ENCODE measurements around the gene PRKRIP1.
"Not testable (repeated sequence)": the region's sequence is repeated elsewhere in the genome, so short reads cannot be mapped to it uniquely, and the experiment has no call there.

PRKRIP1 gene, protein sequence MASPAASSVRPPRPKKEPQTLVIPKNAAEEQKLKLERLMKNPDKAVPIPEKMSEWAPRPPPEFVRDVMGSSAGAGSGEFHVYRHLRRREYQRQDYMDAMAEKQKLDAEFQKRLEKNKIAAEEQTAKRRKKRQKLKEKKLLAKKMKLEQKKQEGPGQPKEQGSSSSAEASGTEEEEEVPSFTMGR

DNA sequence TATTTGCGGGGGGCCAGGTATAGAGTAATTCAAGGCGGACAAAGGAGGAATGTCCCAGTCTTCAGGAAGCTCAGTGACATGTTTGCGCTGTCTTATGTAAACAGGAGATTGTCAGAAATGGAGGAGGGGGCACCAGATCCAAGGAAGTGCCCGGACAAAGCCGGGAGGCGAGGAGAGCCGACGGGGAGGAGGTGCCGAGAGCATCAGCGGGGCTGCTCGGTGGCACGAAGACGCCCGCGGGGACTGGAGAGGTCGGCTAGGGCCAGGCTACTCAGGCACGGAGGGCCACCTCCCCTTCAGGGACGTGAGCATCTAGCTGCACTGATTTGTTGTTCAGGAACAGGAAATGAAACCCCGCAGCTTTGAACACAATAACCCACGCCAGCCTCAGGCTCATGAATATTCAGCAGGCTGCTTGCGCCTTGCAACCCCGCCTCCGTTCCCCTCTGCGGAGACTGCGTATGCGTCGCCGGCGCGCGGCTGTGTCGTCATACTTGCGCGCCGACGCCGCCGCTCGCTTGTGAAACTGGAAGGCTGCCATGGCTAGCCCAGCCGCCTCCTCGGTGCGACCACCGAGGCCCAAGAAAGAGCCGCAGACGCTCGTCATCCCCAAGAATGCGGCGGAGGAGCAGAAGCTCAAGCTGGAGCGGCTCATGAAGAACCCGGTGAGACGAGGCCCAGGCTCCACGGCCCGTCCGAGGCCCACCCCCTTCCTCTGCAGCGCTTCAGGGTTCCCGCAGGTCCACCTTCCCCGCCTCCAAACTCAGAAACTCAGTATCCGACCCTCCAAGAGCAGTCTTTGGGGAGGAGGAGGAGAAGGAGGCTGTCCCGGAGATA is at the start of gene PRKRIP1:
Gene PRKRIP1, plus strand, starts transcription at position 491 of the 837 bp plus-strand sequence. Its CDS starts 49 bp downstream, at position 540.
- DNase-seq (ENCODE audit: low read depth) = peak; percentile 94

DNA sequence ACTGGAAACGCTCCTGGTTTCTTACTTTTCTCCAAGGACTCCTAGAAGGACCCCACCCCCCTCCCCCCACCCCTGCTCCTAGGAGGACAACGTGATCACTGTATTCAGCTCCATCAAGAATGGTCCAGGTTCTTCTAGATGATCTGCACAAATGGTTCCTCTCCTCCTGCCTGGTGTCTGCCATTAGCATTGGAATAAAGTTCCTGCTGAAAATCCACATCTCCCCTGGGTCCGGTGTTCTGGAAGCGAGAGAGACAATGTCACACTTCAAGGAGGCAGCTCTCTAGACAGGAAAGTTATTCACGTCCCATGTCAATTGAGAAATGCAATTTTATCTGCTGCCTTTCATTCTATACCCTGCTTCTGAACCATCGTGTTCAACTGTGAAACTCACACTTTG is 49.2 kb upstream of the PRKRIP1 start:
- DNase-seq (ENCODE audit: low read depth) = not testable (repeated sequence)

DNA sequence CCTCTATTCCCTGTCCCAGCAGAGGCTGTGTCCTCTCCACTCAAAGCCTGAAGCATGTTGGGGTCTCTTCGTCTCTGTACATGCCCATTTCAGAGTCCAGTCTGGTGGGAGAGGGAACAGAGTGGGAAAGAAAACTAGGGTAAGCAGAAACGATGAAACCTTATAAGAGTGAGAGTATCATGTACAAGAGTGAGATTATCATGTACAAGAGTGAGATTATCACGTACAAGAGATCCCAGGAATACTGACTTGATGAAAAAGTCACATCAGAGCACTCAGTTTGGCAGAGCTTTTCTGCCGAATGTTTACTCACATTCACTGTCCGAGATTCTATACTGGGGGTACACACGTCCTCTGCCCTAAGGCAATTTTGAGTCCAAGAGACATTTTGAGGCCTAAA is 39.8 kb upstream of the PRKRIP1 start, which contains the start of gene SPDYE6:
Gene SPDYE6, minus strand, starts transcription at position 101 of the 400 bp plus-strand sequence. CDS start 421 bp downstream, outside the sequence.
- not testable (repeated sequence) for DNase-seq (ENCODE audit: low read depth)

DNA sequence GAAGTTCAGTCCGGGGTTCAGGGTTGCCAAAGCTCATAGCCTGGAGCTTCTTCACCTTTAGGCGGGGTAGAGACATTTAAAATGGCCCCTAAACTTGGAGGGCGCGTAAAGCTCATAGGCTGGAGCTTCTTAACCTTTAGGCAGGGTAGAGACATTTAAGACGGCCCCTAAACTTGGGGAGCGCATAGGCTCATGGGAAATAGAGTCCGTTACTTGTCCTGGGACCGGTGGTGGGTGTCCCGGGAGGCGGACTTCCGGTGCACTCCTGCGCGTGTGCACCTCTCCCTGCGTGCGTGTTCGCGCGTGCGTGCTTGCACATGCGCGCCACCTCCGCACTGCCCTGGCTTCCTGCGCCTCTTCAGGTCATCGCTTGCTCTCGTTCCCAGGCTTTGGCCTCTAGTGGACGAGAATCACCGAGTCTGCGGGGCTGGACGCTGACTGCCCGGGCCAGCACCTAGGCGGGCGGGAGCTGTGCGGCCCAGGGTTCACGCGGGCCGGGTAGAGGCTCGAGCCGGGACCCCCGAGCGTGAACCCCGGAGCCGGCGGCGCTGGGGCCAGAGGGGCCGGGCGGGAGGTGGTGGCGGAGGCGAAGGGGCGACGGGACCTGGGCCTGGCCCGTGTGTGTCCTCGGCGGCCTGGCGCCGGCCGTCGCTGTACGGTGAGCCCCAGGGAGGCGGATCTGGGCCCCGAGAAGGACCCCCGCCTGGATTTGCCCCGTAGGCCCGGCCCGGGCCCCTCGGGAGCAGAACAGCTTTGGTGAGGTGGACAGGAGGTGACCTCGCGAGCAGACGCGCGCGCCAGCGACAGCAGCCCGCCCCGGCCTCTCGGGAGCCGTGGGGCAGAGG is 32.4 kb upstream of the PRKRIP1 start:
- DNase-seq (ENCODE audit: low read depth) = peak; percentile 99

DNA sequence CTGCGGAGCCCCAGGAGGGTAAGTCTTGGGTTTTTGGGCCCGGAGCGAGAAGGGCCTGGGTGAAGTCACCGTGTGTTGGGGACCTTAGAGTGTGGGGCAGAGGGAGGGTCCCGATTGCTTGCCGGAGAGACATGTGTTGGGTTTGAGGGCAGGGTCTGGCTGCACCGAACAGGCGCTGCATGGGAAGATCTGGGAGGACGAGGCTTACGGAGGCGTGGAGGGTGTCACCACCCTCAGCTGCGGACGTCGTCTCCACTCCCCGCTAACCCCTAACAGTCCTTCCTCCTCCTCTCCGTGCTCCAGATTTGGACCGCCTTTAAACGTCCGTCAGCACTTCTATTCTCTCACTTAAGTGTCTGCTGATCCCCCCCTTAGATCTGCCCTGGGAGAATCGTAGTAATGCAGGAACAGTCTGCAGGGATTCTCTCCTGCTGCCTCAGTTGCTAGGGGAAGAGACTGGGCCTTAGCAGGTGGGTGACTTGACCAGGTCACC is 31.7 kb upstream of the PRKRIP1 start:
- DNase-seq (ENCODE audit: low read depth) = not testable (repeated sequence)

DNA sequence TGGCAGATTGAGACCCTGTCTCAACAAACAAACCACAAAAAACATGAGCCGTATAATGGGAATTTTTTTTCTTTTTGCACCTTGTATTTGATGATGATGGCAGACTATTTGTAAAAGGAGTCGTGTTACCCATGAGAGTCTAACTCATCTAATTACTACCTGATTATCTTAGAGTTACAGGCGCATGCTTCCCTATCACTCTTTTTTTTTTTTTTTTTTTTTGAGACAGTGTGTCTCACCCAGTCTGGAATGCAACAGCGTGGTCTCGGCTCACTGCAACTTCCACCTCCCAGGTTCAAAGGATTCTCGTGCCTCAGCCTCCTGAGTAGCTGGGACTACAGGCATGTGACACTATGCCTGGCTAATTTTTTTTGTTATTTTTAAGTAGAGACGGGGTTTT is 30.8 kb upstream of the PRKRIP1 start:
- DNase-seq (ENCODE audit: low read depth) = not testable (repeated sequence)

DNA sequence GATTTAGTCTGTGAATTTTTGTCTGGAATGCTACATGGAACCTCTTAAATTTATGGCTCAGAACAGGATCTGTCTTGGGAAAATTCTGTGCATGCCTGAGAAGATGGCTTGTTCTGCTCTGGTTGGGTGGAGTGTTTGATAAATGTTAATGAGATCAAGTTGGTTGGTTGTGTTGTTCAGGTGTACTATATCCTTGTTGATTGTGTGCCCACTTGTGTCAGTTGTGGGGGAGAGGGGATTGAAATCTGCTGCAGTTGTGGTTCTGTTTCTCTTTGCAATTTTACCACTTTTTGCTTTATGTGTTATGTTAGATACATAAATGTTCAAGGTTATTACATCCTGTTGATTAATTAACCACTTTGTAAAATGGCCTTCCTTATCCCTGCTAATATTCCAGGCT is 26.1 kb upstream of the PRKRIP1 start:
- DNase-seq (ENCODE audit: low read depth) = not testable (repeated sequence)

DNA sequence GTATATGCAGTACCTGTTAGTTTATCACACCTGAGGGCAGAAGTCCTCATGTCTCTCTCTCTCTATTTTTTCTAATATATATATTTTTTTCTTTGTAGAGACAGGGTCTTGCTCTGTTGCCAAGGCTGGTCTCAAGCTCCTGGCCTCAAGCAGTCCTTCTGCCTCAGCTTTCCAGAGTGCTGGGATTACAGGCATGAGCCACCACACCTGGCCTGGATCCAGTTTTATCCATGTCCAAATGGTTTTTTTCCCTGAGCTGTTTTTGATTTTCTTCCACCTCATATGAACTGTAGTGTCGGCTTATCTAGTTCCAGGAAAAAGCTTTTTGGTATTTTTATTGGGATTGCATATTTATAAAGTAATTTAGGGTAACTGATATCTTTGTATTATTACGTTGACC is 23.4 kb upstream of the PRKRIP1 start:
- not testable (repeated sequence) for DNase-seq (ENCODE audit: low read depth)

DNA sequence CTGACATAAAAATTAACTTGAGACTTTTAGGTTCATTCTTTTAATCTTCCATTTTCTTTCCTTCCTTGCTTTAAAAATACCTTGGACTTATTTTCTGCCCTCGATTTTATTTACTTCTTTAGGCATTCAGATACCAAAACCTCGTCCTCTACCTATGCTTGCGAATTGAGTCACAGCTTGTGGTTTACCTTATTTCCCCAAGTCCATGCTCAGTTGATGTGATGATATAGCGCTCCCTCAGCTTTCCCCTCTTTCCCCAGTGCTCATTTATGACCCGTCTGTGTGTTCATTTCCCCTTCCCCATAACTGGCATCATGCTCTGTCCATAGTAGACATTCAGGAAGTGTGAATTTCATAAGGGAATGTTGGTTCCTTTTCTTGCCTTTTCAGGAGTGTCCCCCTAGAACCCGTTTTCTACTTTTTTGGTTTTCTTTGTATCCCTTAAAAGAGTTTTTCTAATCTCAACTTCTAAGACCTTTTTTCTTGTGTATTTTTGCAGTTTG is 19.1 kb upstream of the PRKRIP1 start:
- no peak for DNase-seq (ENCODE audit: low read depth)

DNA sequence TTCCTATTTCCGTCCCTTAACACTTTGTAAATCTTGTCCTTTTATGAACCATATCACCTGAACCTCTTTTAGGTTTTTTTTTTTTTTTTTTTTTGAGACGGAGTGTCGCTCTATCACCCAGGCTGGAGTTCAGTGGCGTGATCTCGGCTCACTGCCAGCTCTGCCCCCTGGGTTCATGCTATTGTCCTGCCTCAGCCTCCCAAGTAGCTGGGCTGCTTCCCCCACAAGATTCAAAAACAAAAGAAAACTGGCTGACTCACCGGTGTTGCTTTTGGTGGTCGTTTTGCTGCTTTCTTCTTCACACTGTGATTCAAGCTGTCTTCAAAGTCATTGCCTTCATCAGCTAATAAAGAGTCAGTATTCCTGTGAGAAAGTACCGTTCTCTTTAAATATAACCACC is 15.3 kb upstream of the PRKRIP1 start:
- not testable (repeated sequence) for DNase-seq (ENCODE audit: low read depth)

DNA sequence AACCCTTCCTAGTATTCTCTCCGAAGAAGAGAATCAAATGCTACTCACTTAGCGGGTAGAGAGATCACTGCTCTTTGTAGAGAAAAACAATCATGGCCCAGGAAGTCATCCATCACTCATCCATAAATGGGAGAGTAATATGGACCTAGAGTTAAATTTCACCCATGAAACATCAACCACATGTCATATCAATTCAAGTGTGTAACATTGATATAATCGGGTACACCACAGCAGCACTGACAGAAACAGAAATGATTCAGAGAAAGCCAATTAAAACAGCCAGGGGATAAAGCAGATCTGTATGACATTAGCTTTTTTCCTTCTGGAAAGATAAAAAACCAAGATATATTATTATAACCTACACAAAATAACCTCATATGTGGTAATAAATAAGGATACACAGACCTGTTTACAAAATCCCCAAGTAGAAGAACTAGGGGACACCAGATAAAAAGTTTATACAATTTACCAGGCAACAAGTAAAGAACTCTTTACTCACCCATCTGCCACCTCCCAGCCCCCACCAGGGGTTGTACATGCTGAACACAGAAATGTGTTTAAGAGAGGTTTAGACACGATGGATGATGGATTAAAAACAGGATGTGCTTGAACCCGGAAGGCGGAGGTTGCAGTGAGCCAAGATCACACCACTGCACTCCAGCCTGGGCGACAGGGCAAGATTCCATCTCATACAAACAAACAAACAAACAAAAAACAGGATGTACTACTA is 14.3 kb upstream of the PRKRIP1 start:
- not testable (repeated sequence) for DNase-seq (ENCODE audit: low read depth)

DNA sequence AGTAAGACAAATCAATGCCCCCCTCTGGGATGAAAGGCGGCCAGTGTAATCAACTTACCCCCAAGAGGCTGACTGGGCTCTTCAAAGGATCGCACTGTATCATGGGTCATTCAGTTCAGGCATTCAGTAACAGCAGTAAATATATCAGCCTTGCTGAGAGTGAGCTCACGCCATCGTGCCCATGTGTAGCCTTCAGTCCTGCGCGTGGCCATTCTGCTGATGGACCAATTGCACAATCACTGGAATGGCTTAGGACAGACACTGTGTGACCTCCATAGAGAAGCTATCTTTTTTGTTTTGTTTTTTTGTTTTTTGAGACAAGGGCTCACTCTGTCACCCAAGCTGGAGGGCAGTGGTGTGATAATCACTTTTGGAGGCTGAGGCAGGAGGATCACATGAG is 9.1 kb upstream of the PRKRIP1 start:
- no peak for DNase-seq (ENCODE audit: low read depth)

DNA sequence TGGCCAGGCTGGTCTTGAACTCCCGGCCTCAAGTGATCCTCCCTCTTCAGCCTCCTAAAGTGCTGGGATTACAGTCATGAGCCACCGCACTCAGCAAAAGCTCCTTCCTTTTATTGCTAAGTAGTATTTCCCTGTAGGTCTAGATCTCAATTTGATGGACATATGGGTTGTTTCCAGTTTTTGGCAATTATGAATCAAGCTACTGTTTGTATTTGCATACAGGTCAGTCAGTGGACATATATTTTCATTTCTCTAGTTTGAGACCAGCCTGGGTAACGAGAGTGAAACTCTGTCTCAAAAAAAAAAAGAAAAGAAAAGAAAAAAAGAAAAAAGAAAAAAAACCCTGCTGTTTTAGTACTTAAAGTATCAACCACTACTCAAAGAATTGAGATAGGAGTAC is 6.4 kb upstream of the PRKRIP1 start:
- DNase-seq (ENCODE audit: low read depth) = no peak

DNA sequence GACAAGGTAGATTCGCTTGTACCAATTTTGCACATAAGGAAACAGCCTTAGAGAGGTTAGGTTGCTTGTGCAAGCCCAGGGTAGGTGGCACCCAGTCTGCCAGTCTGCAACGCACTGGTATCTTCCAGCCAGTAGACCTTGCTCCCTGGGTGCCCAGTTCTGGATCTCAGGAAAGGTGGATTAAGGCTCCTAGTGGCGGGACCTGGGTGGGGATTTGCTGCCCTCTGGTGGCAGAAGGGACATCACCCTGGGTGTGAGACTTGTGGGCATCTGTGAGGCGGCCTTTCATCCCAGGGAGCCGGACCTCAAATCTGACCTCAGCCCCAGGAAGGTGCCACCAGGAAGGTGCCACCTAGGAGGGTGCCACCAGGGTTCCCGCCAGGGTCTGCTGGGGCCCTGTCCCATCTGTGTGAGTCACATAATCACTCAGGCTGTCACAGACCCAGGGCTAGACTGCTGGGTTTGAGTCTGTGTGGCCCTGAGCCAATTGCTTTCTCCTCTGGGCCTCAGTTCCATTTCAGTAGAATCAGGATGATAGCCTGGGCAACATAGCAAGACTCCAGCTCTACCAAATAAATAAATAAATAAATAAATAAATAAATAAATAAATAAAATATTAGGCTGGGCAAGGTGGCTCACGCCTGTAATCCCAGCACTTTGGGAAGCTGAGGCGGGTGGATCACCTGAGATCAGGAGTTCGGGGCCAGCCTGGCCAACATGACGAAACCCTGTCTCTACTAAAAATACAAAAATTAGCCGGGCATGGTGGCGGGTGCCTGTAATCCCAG is 5.3 kb upstream of the PRKRIP1 start:
- DNase-seq (ENCODE audit: low read depth) = peak; percentile 52

DNA sequence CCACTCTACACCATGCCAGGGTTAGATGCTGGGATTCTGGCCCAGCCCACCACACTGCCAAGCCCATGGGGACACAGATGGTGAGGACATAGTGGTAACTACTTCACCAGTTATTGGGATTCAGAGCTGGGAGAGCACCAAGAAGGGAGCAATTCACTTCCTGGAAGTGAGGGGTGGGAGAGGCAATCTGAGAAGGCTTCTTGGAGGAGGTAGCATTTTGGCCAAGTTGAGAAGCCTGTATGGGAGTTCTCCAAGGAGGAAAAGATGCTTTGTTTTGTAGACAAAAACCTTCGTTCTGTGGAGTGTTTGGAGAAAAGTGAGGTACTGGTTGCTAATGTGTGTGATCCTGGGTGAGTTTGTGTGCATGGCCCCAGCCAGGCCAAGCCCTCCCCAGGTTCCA is 3.8 kb upstream of the PRKRIP1 start:
- DNase-seq (ENCODE audit: low read depth) = no peak

DNA sequence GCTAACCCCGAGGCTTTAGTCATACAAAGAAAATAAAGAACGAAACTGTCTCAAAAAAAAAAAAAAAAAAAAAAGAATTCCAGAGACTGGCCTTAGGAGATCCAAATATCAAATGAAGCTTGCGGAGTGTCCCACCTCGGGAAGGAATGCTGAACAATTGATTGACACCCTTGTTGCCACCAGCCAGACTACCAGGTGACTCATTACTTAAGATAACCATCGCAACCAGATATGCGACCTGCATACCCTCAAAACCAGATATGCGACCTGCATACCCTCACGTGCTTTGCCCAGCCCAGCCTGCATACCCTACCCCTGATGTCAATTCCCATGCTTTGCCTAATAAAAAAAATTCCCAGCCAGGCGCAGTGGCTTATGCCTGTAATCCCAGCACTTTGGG is 2.7 kb upstream of the PRKRIP1 start:
- no peak for DNase-seq (ENCODE audit: low read depth)

DNA sequence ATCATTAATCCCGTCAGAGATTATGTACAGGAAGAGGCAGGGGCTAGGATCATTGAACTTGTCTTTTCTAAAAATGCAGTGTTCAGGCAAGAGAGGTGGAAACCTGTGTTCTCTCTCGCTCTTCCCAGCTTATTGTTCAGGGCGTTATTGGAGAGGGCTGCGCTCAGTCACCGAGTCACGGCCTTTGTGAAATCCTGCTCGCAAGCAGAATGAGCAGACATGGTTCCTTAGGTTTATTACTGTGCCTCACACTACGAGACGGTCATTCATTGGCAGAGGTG is 631 bp upstream of the PRKRIP1 start:
- no peak for DNase-seq (ENCODE audit: low read depth)

DNA sequence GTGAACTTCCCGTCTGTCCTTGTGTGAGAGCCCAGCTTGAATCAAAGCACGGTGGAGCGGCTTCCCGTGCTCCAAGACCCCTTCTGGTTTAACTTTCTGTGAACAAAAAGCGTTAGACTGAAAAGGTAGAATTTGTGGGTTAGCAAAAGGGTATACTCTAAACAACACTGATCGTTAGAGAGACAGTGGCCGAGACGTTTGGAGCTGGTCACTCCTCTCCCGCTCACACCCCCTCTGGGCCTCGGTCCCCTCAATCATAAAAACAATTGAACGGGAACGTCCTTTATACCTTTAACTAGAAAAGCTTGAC is 502 bp downstream of the PRKRIP1 start:
- no peak for DNase-seq (ENCODE audit: low read depth)

DNA sequence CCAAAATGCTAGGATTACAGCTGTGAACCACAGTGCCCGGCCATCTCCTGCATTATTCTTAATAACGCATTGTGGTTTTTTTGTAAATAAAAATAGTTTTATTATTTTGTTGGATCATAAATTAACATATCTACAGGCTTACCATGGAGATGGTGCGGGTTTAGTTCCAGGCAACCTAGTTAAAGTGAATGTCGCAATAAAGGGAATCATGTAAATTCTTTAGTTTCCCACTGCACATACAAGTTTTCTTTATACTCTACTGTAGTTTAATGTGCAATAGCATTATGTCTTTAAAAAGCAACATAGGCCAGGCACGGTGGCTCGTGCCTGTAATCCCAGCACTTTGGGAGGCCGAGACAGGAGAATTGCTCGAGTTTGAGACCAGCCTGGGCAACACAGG is 2.4 kb downstream of the PRKRIP1 start:
- DNase-seq (ENCODE audit: low read depth) = no peak

DNA sequence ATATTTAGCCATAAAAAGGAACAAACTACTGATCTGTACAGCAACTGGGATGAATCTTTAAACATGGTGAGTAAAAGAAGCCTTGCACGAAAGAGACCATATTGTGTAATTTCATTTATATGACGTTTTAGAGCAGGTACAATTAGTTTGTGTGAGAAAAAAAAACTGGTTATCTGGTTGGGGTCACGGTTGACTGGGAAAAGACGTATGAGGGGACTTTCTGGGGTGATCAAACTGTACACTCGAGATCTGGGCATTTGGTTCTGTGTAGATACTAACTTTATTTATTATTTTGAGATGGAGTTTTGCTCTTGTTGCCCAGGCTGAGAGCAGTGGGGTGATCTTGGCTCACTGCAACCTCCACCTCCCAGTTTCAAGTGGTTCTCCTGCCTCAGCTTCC is 4.2 kb downstream of the PRKRIP1 start:
- DNase-seq (ENCODE audit: low read depth) = no peak

DNA sequence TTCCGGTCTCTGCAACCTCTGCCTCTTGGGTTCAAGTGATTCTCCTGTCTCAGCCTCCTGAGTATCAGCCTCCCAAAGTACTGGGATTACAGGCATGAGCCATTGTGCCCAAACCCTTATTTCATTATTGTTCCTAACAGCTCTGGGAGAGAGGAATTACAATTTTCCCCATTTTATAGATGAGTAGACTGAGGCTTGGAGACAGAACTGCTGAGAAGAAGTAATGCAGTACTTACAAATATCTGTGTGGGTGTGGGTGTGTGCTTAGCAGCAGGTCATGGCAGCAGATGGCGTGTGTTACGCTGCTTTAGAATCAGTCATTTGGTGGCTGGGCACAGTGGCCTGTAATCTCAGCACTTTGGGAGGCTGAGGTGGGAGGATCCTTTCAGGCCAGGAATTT is 7.4 kb downstream of the PRKRIP1 start:
- no peak for DNase-seq (ENCODE audit: low read depth)
